HG02884 (cell line): Measurements from ENCODE around the gene GGT7.
"Not testable (repeated sequence)": the region's sequence is repeated elsewhere in the genome, so short reads cannot be mapped to it uniquely, and the experiment has no call there.

Experiments
- ATAC-seq: cut with Tn5 transposase; IDR thresholded peaks from one replicate; pipeline ENCODE4 v1.9.1; 2021; ENCODE audit warnings: mild to moderate bottlenecking, moderate library complexity; ENCODE audit not compliant: unreplicated experiment

The GGT7 gene

GRCh38 chr20:34872622-34873224 lies at the start of gene GGT7:
Gene GGT7 (minus strand): TSS chr20:34872856. CDS start chr20:34872815, 41 bp downstream.
- no peak for ATAC-seq

- no peak for ATAC-seq
These were observed 48.8 kb upstream of the GGT7 start for GRCh38 chr20:34921436-34921835.

- ATAC-seq, result no peak
These were observed 47.4 kb upstream of the GGT7 start for GRCh38 chr20:34920055-34920454.

GRCh38 chr20:34916774-34917354 lies 44.2 kb upstream of the GGT7 start:
- ATAC-seq, result no peak

GRCh38 chr20:34915749-34916455 lies 43.2 kb upstream of the GGT7 start:
- no peak for ATAC-seq

GRCh38 chr20:34915131-34915530 lies 42.5 kb upstream of the GGT7 start:
- ATAC-seq, result no peak

- ATAC-seq, result no peak
These were observed 35.2 kb upstream of the GGT7 start for GRCh38 chr20:34907616-34908469.

- no peak for ATAC-seq
These were observed 31.6 kb upstream of the GGT7 start for GRCh38 chr20:34904202-34904621.

- ATAC-seq, result not testable (repeated sequence)
These were observed 26.1 kb upstream of the GGT7 start for GRCh38 chr20:34898731-34899130.

- not testable (repeated sequence) for ATAC-seq
These were observed 25.5 kb upstream of the GGT7 start for GRCh38 chr20:34898129-34898528.

GRCh38 chr20:34896086-34896621 lies 23.5 kb upstream of the GGT7 start:
- no peak for ATAC-seq

- ATAC-seq, result no peak
These were observed 22.8 kb upstream of the GGT7 start for GRCh38 chr20:34895465-34895864.

GRCh38 chr20:34894723-34895122 lies 22.1 kb upstream of the GGT7 start:
- ATAC-seq, result no peak

- ATAC-seq, result no peak
These were observed 20.0 kb upstream of the GGT7 start for GRCh38 chr20:34892671-34893070.

GRCh38 chr20:34891166-34892062 lies 18.8 kb upstream of the GGT7 start:
- no peak for ATAC-seq

- no peak for ATAC-seq
These were observed 15.8 kb upstream of the GGT7 start for GRCh38 chr20:34888468-34888867.

GRCh38 chr20:34887023-34887422 lies 14.4 kb upstream of the GGT7 start:
- ATAC-seq, result no peak

GRCh38 chr20:34886122-34886521 lies 13.5 kb upstream of the GGT7 start:
- no peak for ATAC-seq

GRCh38 chr20:34884260-34884659 lies 11.6 kb upstream of the GGT7 start:
- no peak for ATAC-seq

- ATAC-seq, result no peak
These were observed 11.2 kb upstream of the GGT7 start for GRCh38 chr20:34883809-34884208.
